H9 (cell line): ENCODE data around the gene DCAF5. TPM values are rescaled to one million over a fixed set of nuclear protein-coding genes. Genes with fewer than 3 reads are reported as not detected.

Experiments
- DNase-seq: peaks from one replicate; pipeline ENCODE4 v3.0.0-alpha.2; 2017
- H2AFZ ChIP-seq: one replicate; pipeline ENCODE4 v1.6.1; 2013; ENCODE audit warnings: mild to moderate bottlenecking, low read length, control low read depth, moderate library complexity
- H2AK5ac ChIP-seq: 2 replicates; pipeline ENCODE4 v1.6.1; 2013; ENCODE audit warnings: low read length, control low read depth, mixed read lengths; ENCODE audit not compliant: insufficient read length
- H2BK120ac ChIP-seq: one replicate; pipeline ENCODE4 v1.6.1; 2013; ENCODE audit warnings: low read depth, mild to moderate bottlenecking, low read length, control low read depth, inconsistent platforms; ENCODE audit not compliant: poor library complexity, severe bottlenecking
- H2BK12ac ChIP-seq: 2 replicates; pipeline ENCODE4 v1.6.1; 2013; ENCODE audit warnings: low read length, control low read depth, mixed read lengths, low read depth; ENCODE audit not compliant: insufficient read length
- H2BK15ac ChIP-seq: 2 replicates; pipeline ENCODE4 v1.6.1; 2013; ENCODE audit warnings: low read depth, low read length, control low read depth
- H2BK20ac ChIP-seq: one replicate; pipeline ENCODE4 v1.6.1; 2013; ENCODE audit warnings: low read depth, mild to moderate bottlenecking, low read length, control low read depth, inconsistent platforms; ENCODE audit not compliant: poor library complexity, severe bottlenecking
- H2BK5ac ChIP-seq: 2 replicates; pipeline ENCODE4 v1.6.1; 2013; ENCODE audit warnings: low read length, control low read depth, mixed read lengths; ENCODE audit not compliant: insufficient read length
- H3K14ac ChIP-seq: 2 replicates; pipeline ENCODE4 v1.6.1; 2013; ENCODE audit warnings: low read length, control low read depth; ENCODE audit not compliant: insufficient read depth
- H3K18ac ChIP-seq: 2 replicates; pipeline ENCODE4 v1.6.1; 2013; ENCODE audit warnings: low read depth, mild to moderate bottlenecking, mixed read lengths, low read length, control low read depth; ENCODE audit not compliant: insufficient read length
- H3K23ac ChIP-seq: 2 replicates; pipeline ENCODE4 v1.6.1; 2013; ENCODE audit warnings: low read length, control low read depth, mixed read lengths, low read depth; ENCODE audit not compliant: insufficient read length
- H3K23me2 ChIP-seq: 2 replicates; pipeline ENCODE4 v1.6.1; 2013; ENCODE audit warnings: low read depth, mild to moderate bottlenecking, mixed read lengths, low read length, control low read depth; ENCODE audit not compliant: insufficient read length, poor library complexity, severe bottlenecking
- H3K27ac ChIP-seq: 2 replicates; pipeline ENCODE4 v1.5.1; 2013; ENCODE audit warnings: low read length, control low read depth, mixed read lengths, low read depth; ENCODE audit not compliant: insufficient read length
- H3K27me3 ChIP-seq: 2 replicates; pipeline ENCODE4 v1.6.1; 2013; ENCODE audit warnings: low read length, control low read depth, inconsistent platforms; ENCODE audit not compliant: insufficient read depth
- H3K4ac ChIP-seq: 2 replicates; pipeline ENCODE4 v1.6.1; 2013; ENCODE audit warnings: low read depth, mild to moderate bottlenecking, control low read depth, inconsistent platforms, low read length, moderate library complexity
- H3K4me1 ChIP-seq: 2 replicates; pipeline ENCODE4 v1.6.1; 2013; ENCODE audit warnings: low read length, control low read depth, inconsistent platforms; ENCODE audit not compliant: insufficient read depth
- H3K4me2 ChIP-seq: 2 replicates; pipeline ENCODE4 v1.6.1; 2013; ENCODE audit warnings: low read length, control low read depth, mixed read lengths; ENCODE audit not compliant: insufficient read length, insufficient read depth
- H3K56ac ChIP-seq: 2 replicates; pipeline ENCODE4 v1.6.1; 2013; ENCODE audit warnings: low read depth, mild to moderate bottlenecking, mixed read lengths, low read length, control low read depth; ENCODE audit not compliant: insufficient read length
- H3K79me1 ChIP-seq: 2 replicates; pipeline ENCODE4 v1.6.1; 2013; ENCODE audit warnings: low read depth, mild to moderate bottlenecking, moderate library complexity, low read length, control low read depth, inconsistent platforms; ENCODE audit not compliant: insufficient read depth, poor library complexity, severe bottlenecking
- H3K79me2 ChIP-seq: 2 replicates; pipeline ENCODE4 v1.6.1; 2013; ENCODE audit warnings: low read length, control low read depth, inconsistent platforms; ENCODE audit not compliant: insufficient read depth
- H3K9ac ChIP-seq: 2 replicates; pipeline ENCODE4 v1.6.1; 2013; ENCODE audit warnings: low read length, control low read depth, mixed read lengths; ENCODE audit not compliant: insufficient read length; ENCODE audit errors: extremely low read depth
- H3K9me3 ChIP-seq: one replicate; pipeline ENCODE4 v1.6.1; 2013; ENCODE audit warnings: low read depth, low read length, inconsistent platforms; ENCODE audit not compliant: control insufficient read depth
- H3T11ph ChIP-seq: one replicate; pipeline ENCODE4 v1.6.1; 2013; ENCODE audit warnings: mild to moderate bottlenecking, low read length, control low read depth, inconsistent platforms
- H4K20me1 ChIP-seq: one replicate; pipeline ENCODE4 v1.6.1; 2013; ENCODE audit not compliant: control insufficient read depth, insufficient read length, insufficient read depth
- H4K5ac ChIP-seq: 2 replicates; pipeline ENCODE4 v1.6.1; 2013; ENCODE audit warnings: low read depth, mild to moderate bottlenecking, mixed read lengths, low read length, control low read depth; ENCODE audit not compliant: insufficient read length
- H4K8ac ChIP-seq: replicated peaks from 2 replicates; pipeline ENCODE4 v1.6.1; 2013; ENCODE audit warnings: low read length, control low read depth, mixed read lengths, low read depth; ENCODE audit not compliant: insufficient read length
- H4K91ac ChIP-seq: 2 replicates; pipeline ENCODE4 v1.6.1; 2013; ENCODE audit warnings: low read depth, mild to moderate bottlenecking, moderate library complexity, mixed read lengths, low read length, control low read depth; ENCODE audit not compliant: insufficient read length
- H3K27ac Mint-ChIP-seq, 3 experiments: 2 replicates in 2 of 3; 3 replicates in 1 of 3; pipeline ENCODE4 v1.8.0; 2020 to 2021; ENCODE audit warnings: mixed read lengths in 3 of 3, mild to moderate bottlenecking in 1 of 3, moderate library complexity in 1 of 3
- H3K27me3 Mint-ChIP-seq: 2 replicates; pipeline ENCODE4 v1.8.0; 2021; ENCODE audit warnings: low read depth, mild to moderate bottlenecking, moderate library complexity, mixed read lengths
- H3K36me3 Mint-ChIP-seq, 3 experiments: 2 replicates in 2 of 3; 3 replicates in 1 of 3; pipeline ENCODE4 v1.8.0; 2020 to 2021; ENCODE audit warnings: low read depth in 3 of 3, mixed read lengths in 3 of 3; ENCODE audit not compliant: insufficient read depth in 1 of 3
- H3K4me1 Mint-ChIP-seq, 2 experiments: 2 replicates each; pipeline ENCODE4 v1.8.0; 2020; ENCODE audit warnings: mixed read lengths in 2 of 2
- H3K4me3 Mint-ChIP-seq, 2 experiments: 2 replicates in 1 of 2; 3 replicates in 1 of 2; pipeline ENCODE4 v1.8.0; 2020 to 2021; ENCODE audit warnings: mild to moderate bottlenecking in 2 of 2, mixed read lengths in 2 of 2, moderate library complexity in 1 of 2
- H3K9me3 Mint-ChIP-seq, 2 experiments: 2 replicates in 1 of 2; 3 replicates in 1 of 2; pipeline ENCODE4 v1.8.0; 2020; ENCODE audit warnings: mild to moderate bottlenecking in 2 of 2, mixed read lengths in 2 of 2, moderate library complexity in 1 of 2
- WGBS: extraction: QIAGEN DNeasy Blood & Tissue Kit; methylation state at CpG from one replicate; pipeline ENCODE4 v1.1.7; 2013; ENCODE audit warnings: missing lambda C conversion rate, low lambda C conversion rate, mixed read lengths; ENCODE audit not compliant: insufficient read length; ENCODE audit errors: extremely low coverage; 5-methylcytosine and 5-hydroxymethylcytosine counted together
- total RNA-seq: library from RNA; stranded (reverse); gene quantifications from 2 replicates; pipeline ENCODE4 v1.2.1, GENCODE V29; 2021
- TF ChIP-seq, protein P1 (sequence below): fragments of 200-600 bp; sonication (generic); conservative IDR thresholded peaks from 3 replicates; pipeline ENCODE4 v1.8.0; 2021; ENCODE audit warnings: antibody characterized with exemption, mild to moderate bottlenecking

DCAF5 gene
- total RNA-seq, 1 experiment from 2014 or later: 31.4 TPM

DNA sequence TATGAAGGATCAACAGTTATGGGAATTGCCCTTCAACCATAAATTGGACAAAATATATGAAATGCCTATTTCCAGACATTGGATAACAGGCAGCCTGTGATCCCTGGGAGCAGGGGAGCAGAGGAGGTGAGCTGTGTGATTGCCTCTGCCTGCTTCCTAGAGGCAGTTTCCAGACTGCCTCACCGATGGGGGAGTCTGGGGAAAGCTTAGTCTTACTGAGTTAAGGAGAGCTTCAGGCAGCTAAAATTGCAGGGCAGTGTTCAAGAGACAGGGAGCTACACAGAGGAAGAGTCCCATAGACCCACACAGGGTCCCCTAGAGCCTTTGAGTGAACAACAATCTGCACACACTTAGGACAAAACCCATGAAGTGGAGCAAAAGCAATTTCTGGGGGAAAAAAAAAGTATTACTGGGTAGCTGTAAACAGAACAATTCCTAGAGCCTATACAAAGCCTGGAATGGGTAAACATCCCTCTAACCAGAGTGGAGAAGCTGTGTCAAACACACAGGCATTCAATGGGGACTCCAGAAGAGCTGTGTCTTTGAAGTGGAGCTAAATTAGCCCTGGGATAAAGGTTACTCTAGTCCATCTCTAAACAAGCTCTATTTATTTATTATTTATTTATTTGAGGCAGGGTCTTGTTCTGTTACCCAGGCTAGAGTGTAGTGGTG is 125.5 kb downstream of the DCAF5 start:
- Histone ChIP-seq H4K20me1 (no peaks in the 10 kb centered on the region), H2BK15ac (no peak overlapping the region), H3K4ac (no peak overlapping the region), H3K18ac (no peak overlapping the region), H3K9me3 (no peaks in the 10 kb centered on the region), H4K8ac (no peak overlapping the region), H3K9ac (no peak overlapping the region), H3K79me1 (no peaks in the 10 kb centered on the region), H2BK120ac (no peak overlapping the region), H2AFZ (no peak overlapping the region), H2AK5ac (no peak overlapping the region), H3K23me2 (no peaks in the 10 kb centered on the region), H4K5ac (no peak overlapping the region), H3K23ac (no peak overlapping the region), H2BK5ac (no peak overlapping the region), H2BK12ac (no peak overlapping the region), H3K4me2 (no peak overlapping the region), H4K91ac (no peak overlapping the region), H3K4me1 (no peaks in the 10 kb centered on the region), H3K27ac (no peak overlapping the region), H2BK20ac (no peak overlapping the region), H3T11ph (no peak overlapping the region), H3K27me3 (no peaks in the 10 kb centered on the region), H3K79me2 (no peaks in the 10 kb centered on the region), H3K56ac (no peak overlapping the region), H3K14ac (no peak overlapping the region)
- TF ChIP-seq, protein P1, sequence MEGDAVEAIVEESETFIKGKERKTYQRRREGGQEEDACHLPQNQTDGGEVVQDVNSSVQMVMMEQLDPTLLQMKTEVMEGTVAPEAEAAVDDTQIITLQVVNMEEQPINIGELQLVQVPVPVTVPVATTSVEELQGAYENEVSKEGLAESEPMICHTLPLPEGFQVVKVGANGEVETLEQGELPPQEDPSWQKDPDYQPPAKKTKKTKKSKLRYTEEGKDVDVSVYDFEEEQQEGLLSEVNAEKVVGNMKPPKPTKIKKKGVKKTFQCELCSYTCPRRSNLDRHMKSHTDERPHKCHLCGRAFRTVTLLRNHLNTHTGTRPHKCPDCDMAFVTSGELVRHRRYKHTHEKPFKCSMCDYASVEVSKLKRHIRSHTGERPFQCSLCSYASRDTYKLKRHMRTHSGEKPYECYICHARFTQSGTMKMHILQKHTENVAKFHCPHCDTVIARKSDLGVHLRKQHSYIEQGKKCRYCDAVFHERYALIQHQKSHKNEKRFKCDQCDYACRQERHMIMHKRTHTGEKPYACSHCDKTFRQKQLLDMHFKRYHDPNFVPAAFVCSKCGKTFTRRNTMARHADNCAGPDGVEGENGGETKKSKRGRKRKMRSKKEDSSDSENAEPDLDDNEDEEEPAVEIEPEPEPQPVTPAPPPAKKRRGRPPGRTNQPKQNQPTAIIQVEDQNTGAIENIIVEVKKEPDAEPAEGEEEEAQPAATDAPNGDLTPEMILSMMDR: no peak
- Mint-ChIP-seq H3K27ac (peak overlapping the region in 1 of 3 experiments; percentile 53; a peak in 2 of 7 replicates), H3K4me1 (peaks cover 0 to 4% of the 10 kb centered on the region in 2 experiments; a peak in 2 of 4 replicates), H3K36me3 (no peaks in the 10 kb centered on the region), H3K9me3 (no peaks in the 10 kb centered on the region; a peak in 1 of 5 replicates), H3K4me3 (no peak overlapping the region), H3K27me3 (no peaks in the 10 kb centered on the region; the same call in 1 of the 2 replicates)
- DNase-seq: no peak
- no CpG with 5 or more reads among the region's 1 CpG for WGBS
